Breast epithelium (tissue), 4 donors: ENCODE measurements around the gene GPR78. TPM values are rescaled to one million over a fixed set of nuclear protein-coding genes. Genes with fewer than 3 reads are reported as not detected.

Experiments used
- DNase-seq, 2 donors: peaks; one replicate each; pipeline ENCODE4 v3.0.0-alpha.2; 2019; ENCODE audit warnings: low spot score in 2 of 2
- H3K27ac ChIP-seq, 2 donors: fragments of 200-600 bp; sonication (generic) in 1 of 2; one replicate each; pipeline ENCODE4 v1.5.1; 2016 to 2019; ENCODE audit warnings: mild to moderate bottlenecking in 1 of 2
- H3K27me3 ChIP-seq, 2 donors: fragments of 200-600 bp; sonication (generic) in 1 of 2; one replicate each; pipeline versions ENCODE4 v1.5.1 to v1.6.0; 2017 to 2019; ENCODE audit warnings: control low read depth in 1 of 2, mild to moderate bottlenecking in 1 of 2
- H3K36me3 ChIP-seq: fragments of 200-600 bp; one replicate; pipeline ENCODE4 v1.5.1; 2019
- H3K4me1 ChIP-seq, 2 donors: fragments of 200-600 bp; sonication (generic); one replicate each; pipeline ENCODE4 v1.5.1; 2016 to 2019; ENCODE audit warnings: control low read depth in 1 of 2
- H3K4me3 ChIP-seq, 3 donors: fragments of 200-600 bp; sonication (generic); 1 replicate in 2 of 3; 2 replicates in 1 of 3; pipeline ENCODE4 v1.5.1; 2016 to 2019; ENCODE audit warnings: mild to moderate bottlenecking in 3 of 3, moderate library complexity in 2 of 3
- H3K9me3 ChIP-seq, 2 donors: fragments of 200-600 bp; sonication (generic) in 1 of 2; one replicate each; pipeline ENCODE4 v1.5.1; 2016 to 2019; ENCODE audit warnings: control low read depth in 1 of 2
- CTCF ChIP-seq, 3 donors: fragments of 450-650 bp; IDR thresholded peaks; one replicate each; pipeline ENCODE4 v1.5.1; 2016 to 2017; ENCODE audit warnings: antibody characterized with exemption in 3 of 3, mild to moderate bottlenecking in 3 of 3, moderate library complexity in 3 of 3
- POLR2A ChIP-seq: fragments of 450-650 bp; IDR thresholded peaks from one replicate; pipeline ENCODE4 v1.6.1; 2016; ENCODE audit warnings: antibody characterized with exemption, mild to moderate bottlenecking, moderate library complexity
- POLR2AphosphoS5 ChIP-seq, 3 donors: sonication (generic); formaldehyde crosslinking; IDR thresholded peaks; one replicate each; pipeline ENCODE4 v1.6.1; 2017; ENCODE audit warnings: antibody characterized with exemption in 3 of 3
- intact Hi-C: fragments of 100-400 bp; cut with DNase I; formaldehyde crosslinking; loops from one replicate; pipeline ENCODE4 v1.15.1; 2023; ENCODE audit warnings: low total_unique reads
- total RNA-seq, 3 donors: library from RNA; depleted of rRNA; stranded (reverse); fragments of >200 nt; gene quantifications; one replicate each; pipeline ENCODE4 v1.1.0, GENCODE V29; 2016

The GPR78 gene, protein sequence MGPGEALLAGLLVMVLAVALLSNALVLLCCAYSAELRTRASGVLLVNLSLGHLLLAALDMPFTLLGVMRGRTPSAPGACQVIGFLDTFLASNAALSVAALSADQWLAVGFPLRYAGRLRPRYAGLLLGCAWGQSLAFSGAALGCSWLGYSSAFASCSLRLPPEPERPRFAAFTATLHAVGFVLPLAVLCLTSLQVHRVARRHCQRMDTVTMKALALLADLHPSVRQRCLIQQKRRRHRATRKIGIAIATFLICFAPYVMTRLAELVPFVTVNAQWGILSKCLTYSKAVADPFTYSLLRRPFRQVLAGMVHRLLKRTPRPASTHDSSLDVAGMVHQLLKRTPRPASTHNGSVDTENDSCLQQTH
- under 1 TPM in 2 of 3 donors, not detected in 1; 0.15 to 0.33 TPM for total RNA-seq

DNA sequence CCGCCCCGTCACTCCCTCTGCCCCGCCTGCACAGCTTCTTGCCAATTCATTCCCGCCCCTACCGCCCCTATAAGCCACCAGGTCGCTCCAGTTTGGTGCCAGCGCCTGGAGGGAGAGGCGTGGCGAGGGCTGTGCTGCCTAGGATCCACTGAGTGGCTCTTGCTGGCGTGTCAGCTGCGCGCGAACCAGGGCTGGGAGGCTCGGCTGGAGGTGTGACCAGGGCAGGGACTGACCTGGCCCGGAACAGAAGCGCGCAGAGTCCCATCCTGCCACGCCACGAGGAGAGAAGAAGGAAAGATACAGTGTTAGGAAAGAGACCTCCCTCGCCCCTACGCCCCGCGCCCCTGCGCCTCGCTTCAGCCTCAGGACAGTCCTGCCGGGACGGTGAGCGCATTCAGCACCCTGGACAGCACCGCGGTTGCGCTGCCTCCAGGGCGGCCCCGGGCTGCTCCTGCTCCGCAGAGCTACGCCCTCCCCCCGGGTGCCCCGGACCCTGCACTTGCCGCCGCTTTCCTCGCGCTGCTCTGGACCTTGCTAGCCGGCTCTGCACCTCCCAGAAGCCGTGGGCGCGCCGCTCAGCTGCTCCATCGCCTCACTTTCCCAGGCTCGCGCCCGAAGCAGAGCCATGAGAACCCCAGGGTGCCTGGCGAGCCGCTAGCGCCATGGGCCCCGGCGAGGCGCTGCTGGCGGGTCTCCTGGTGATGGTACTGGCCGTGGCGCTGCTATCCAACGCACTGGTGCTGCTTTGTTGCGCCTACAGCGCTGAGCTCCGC lies at the start of gene GPR78:
TSS of gene GPR78 (plus strand) at position 72 of the 773 bp plus-strand sequence. CDS start at position 663, 591 bp downstream.
- Histone ChIP-seq H3K4me3 (peak within 1 kb of the TSS in 1 of 3 donors; percentile 11), H3K36me3 (no peaks in the 10 kb centered on the region), H3K4me1 (no peaks in the 10 kb centered on the region), H3K27ac (no peak within 1 kb of the TSS), H3K27me3 (peaks cover 5 to 47% of the 10 kb centered on the region in 2 donors), H3K9me3 (no peaks in the 10 kb centered on the region)
- intact Hi-C loops, result no loop called here
- DNase-seq, result no peak
- TF ChIP-seq CTCF (IDR thresholded peaks at IDR 0.05) (no peak), POLR2AphosphoS5 (IDR thresholded peaks at IDR 0.05) (no peak), POLR2A (no peak)

GRCh38 chr4:8532245-8532781 lies 47.9 kb upstream of the GPR78 start:
- Histone ChIP-seq H3K36me3 (no peaks in the 10 kb centered on the region), H3K4me3 (no peak overlapping the region), H3K27ac (peak overlapping the region in 1 of 2 donors; percentile 40), H3K27me3 (no peaks in the 10 kb centered on the region), H3K9me3 (no peaks in the 10 kb centered on the region), H3K4me1 (peaks cover 0 to 4% of the 10 kb centered on the region in 2 donors)
- TF ChIP-seq POLR2AphosphoS5 (IDR thresholded peaks at IDR 0.05), result no peak
- TF ChIP-seq CTCF (IDR thresholded peaks at IDR 0.05), result no peak
- TF ChIP-seq POLR2A, result no peak
- intact Hi-C loops, result no loop called here
- DNase-seq, result no peak

DNA sequence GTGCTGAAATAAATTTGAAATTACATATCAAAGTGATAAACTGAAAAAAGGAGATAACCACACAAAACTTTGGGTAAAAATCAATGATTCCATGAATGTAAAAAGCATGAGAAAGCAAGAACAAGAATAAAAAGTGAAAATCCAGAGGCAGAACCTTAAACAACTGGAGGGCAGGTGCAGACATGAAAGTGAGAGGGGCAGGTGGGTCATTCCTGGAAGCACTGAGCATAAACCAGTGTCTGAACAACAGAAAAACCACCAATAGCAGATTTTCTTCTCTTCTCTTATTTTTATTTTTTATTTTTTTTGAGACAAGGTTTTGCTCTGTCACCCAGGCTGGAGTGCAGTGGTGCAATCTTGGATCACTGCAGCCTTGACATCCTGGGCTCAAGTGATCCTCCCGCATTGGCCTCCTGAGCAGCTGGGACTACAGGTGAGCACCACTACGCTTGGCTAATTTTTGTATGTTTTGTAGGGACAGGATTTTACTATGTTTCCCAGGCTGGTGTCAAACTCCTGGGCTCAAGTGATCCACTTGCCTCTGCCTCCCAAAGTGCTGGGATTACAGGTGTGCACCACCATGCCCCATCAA lies 46.8 kb upstream of the GPR78 start:
- Histone ChIP-seq H3K4me3 (no peak overlapping the region), H3K9me3 (no peaks in the 10 kb centered on the region), H3K4me1 (peaks cover 0 to 4% of the 10 kb centered on the region in 2 donors), H3K27me3 (no peaks in the 10 kb centered on the region), H3K27ac (peak overlapping the region; percentile 88 to 89), H3K36me3 (no peaks in the 10 kb centered on the region)
- DNase-seq, result no peak
- TF ChIP-seq POLR2AphosphoS5 (IDR thresholded peaks at IDR 0.05), result no peak
- no peak for TF ChIP-seq CTCF (IDR thresholded peaks at IDR 0.05)
- no peak for TF ChIP-seq POLR2A
- intact Hi-C loops, result no loop called here

DNA sequence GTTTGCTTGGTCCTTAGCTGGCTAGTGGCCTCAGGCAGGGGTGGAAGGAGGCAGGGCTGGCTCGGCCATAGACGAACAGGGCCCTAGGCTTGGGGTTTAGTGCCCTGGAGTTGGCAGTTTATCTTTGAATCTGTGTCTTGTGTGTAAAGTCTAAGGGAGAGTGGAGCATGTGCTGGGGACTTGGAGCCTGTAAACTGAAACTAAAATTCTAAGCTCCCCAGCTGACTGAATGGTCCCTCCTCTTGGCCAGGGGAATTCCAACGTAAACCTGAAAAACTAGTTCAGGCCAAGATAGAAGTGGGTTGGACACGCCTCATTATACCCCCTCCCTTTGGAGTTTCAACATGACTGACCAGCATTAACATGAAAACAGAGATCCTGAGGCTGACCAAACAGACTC lies 46.1 kb upstream of the GPR78 start:
- no peak for TF ChIP-seq POLR2A
- peak in 2 of 3 donors; percentile 17 to 65 for TF ChIP-seq POLR2AphosphoS5 (IDR thresholded peaks at IDR 0.05)
- Histone ChIP-seq H3K27me3 (no peaks in the 10 kb centered on the region), H3K36me3 (no peaks in the 10 kb centered on the region), H3K27ac (peak overlapping the region; percentile 88 to 89), H3K9me3 (no peaks in the 10 kb centered on the region), H3K4me1 (peaks cover 0 to 4% of the 10 kb centered on the region in 2 donors), H3K4me3 (peak overlapping the region in 2 of 3 donors; percentile 32 to 46)
- DNase-seq, result peak in 1 of 2 donors; percentile 74
- intact Hi-C loops, result no loop called here

- Histone ChIP-seq H3K27me3 (no peaks in the 10 kb centered on the region), H3K27ac (peak overlapping the region; percentile 88 to 89), H3K4me3 (peak overlapping the region in 2 of 3 donors; percentile 32 to 46), H3K9me3 (no peaks in the 10 kb centered on the region), H3K4me1 (peaks cover 0 to 4% of the 10 kb centered on the region in 2 donors), H3K36me3 (no peaks in the 10 kb centered on the region)
- no peak for DNase-seq
- intact Hi-C loops, result no loop called here
- no peak for TF ChIP-seq POLR2AphosphoS5 (IDR thresholded peaks at IDR 0.05)
- no peak for TF ChIP-seq CTCF (IDR thresholded peaks at IDR 0.05)
- no peak for TF ChIP-seq POLR2A
Measured at GRCh38 chr4:8534611-8535010, 45.6 kb upstream of the GPR78 start.
